Measurements from ENCODE around the gene TBC1D22A.

TBC1D22A gene

DNA sequence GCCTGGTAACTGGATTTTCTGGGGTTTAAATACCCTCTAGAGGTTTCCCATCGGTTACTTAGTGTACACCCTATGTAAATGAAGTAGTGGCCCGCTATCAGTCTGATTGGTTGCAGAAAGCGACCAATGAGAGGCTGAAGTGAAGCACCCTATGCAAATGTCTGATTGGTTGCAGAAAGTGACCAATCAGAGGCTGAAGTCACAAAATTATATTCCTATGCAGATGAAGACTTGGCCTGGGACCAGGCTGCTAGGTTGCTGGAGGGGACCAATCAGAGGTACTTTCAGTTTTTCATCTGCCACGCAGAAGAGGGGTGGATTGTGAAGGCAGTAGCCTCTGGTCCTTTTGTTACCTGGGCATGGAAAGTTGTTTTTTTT is 134.8 kb downstream of the TBC1D22A start:
- Histone ChIP-seq H3K27ac (no peak overlapping the region), H3K9ac (no peak overlapping the region), H3K36me3 (peaks cover 34 to 84% (median 50%) of the 10 kb centered on the region in 11 experiments), H3K4me1 (peaks cover 28 to 53% (median 47%) of the 10 kb centered on the region in 10 experiments), H3K4me3 (no peak overlapping the region), H3K4me2 (peak overlapping the region in 8 of 11 experiments; percentile 4 to 72 (median 59); a peak in 9 of 22 replicates), H4K20me1 (peaks cover 34 to 99% (median 63%) of the 10 kb centered on the region in 11 experiments), H3K9me3 (replicated peaks in 1 of 11) (peaks cover 0 to 4% (median 0%) of the 10 kb centered on the region in 11 experiments; a peak in 2 of 22 replicates), H3K27me3 (no peaks in the 10 kb centered on the region)
- TF ChIP-seq Cebpa-rat (IDR thresholded peaks at IDR 0.05): no peak

DNA sequence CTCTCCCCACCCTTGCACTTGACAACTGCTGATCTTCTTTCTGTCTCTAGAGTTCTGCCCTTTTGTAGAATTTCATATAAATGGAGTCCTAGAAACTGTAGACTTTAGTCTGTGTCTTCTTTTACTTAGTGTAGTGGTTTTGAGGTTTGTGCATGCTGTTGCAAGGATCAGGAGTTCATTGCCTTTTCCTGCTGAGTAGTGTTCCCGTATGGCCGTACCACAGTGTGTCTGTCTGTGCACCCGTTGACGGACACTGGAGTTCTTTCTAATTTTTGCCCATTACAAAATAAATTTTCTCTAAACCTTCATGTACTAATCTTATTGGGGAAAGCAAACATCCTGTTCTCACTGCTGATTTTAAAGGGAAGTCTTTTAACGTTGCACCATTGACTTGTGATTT is 138.1 kb downstream of the TBC1D22A start:
- H3K9me3 ChIP-seq (replicated peaks in 1 of 11): peaks cover 0 to 4% (median 0%) of the 10 kb centered on the region in 11 experiments; a peak in 2 of 22 replicates
- peaks cover 31 to 40% (median 34%) of the 10 kb centered on the region in 10 experiments for H3K4me1 ChIP-seq
- no peaks in the 10 kb centered on the region for H3K27me3 ChIP-seq
- no peak for TF ChIP-seq Cebpa-rat (IDR thresholded peaks at IDR 0.05)
- H4K20me1 ChIP-seq: peaks cover 32 to 96% (median 54%) of the 10 kb centered on the region in 11 experiments
- peaks cover 14 to 68% (median 29%) of the 10 kb centered on the region in 11 experiments; a peak in 21 of 22 replicates for H3K36me3 ChIP-seq
- no peak overlapping the region for H3K9ac ChIP-seq
- no peak overlapping the region for H3K27ac ChIP-seq
- H3K4me3 ChIP-seq: no peak overlapping the region
- no peak overlapping the region for H3K4me2 ChIP-seq

DNA sequence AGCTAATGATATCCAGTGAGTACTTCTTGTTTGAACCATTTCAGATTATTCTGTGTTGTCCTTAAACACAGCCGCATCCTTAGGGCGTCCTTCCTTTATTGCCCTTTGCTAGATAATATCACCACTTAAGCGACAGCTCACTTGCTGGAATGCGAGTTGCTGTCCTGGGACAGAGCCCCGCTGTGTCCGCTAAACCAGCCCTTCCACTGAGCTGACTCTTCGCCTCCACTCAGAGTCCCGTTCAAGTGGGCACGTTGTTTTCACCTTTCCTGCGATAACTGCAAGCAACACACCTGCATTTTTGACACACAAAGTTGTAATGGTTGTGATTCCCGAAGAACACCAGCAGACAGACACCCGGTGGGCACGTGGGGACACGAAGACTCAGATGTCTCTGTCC is 140.0 kb downstream of the TBC1D22A start:
- no peaks in the 10 kb centered on the region for H3K27me3 ChIP-seq
- H3K4me3 ChIP-seq: no peak overlapping the region
- H3K4me2 ChIP-seq: peak overlapping the region; percentile 54 to 93 (median 80); a peak in 18 of 22 replicates
- peaks cover 13 to 21% (median 16%) of the 10 kb centered on the region in 10 experiments for H3K4me1 ChIP-seq
- peaks cover 4 to 83% (median 30%) of the 10 kb centered on the region in 11 experiments; a peak in 21 of 22 replicates for H3K36me3 ChIP-seq
- TF ChIP-seq Cebpa-rat (IDR thresholded peaks at IDR 0.05): no peak
- 0 out of 22 replicates have a peak, but pooled peaks cover 0 to under 1% (median 0%) of the 10 kb centered on the region in 11 experiments for H3K9me3 ChIP-seq (replicated peaks in 1 of 11)
- H4K20me1 ChIP-seq: peaks cover 32 to 96% (median 59%) of the 10 kb centered on the region in 11 experiments; a peak in 21 of 22 replicates
- H3K27ac ChIP-seq: no peak overlapping the region
- H3K9ac ChIP-seq: peak overlapping the region in 1 of 11 experiments; percentile 53; a peak in 1 of 22 replicates

DNA sequence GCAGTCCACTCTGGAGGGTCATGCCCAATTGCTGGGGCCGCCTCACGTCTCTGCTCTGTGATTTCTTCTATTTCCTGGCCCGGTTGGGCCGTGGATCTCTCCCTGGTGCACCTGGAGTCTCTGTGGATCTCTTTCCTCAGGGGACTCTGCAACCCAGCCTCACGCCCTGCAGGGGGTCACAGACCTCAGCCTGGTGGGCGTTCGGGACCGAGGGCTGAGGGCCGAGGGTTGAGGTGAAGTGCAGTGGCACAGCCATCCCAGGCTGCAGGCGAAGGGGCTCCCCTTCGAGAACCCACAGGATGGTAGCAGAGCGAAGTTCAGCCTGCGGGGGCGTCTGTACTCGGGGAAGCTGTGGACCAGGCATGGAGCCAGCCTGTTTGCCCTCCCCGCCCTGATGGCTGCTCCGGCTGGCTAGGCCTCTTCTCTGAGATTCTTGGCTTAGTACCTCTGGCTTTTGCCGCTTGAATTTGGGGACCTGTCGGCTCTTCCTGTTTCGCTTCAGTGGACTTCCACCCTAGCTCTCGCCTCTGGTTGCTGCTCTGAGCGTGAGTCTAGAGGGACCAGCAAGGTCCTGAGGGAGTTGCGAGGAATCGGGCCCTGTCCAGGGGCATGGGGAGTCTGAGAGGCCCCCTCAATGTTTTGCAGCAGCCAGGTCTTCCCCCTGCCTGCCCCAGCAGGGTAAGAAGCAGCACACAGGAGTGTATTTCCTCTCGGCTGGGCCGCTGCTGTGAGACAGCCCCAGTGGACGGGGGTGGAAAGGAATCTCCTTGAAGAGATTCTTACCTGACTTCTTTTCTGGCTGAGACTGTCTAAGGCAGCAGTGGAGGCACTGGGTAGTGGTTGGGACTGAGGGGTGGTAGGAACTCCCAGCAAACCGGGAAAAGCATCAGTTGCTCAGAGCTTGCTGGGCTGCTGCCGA is 140.8 kb downstream of the TBC1D22A start:
- peak overlapping the region; percentile 54 to 93 (median 80) for H3K4me2 ChIP-seq
- peaks cover 11 to 21% (median 16%) of the 10 kb centered on the region in 10 experiments for H3K4me1 ChIP-seq
- peaks cover 32 to 97% (median 62%) of the 10 kb centered on the region in 11 experiments; a peak in 21 of 22 replicates for H4K20me1 ChIP-seq
- no peaks in the 10 kb centered on the region for H3K27me3 ChIP-seq
- no peak overlapping the region for H3K4me3 ChIP-seq
- peak overlapping the region; percentile 14 to 69 (median 53); a peak in 17 of 22 replicates for H3K9ac ChIP-seq
- H3K36me3 ChIP-seq: peaks cover 11 to 83% (median 31%) of the 10 kb centered on the region in 11 experiments; a peak in 18 of 22 replicates
- no peaks in the 10 kb centered on the region for H3K9me3 ChIP-seq (replicated peaks in 1 of 11)
- TF ChIP-seq Cebpa-rat (IDR thresholded peaks at IDR 0.05): no peak
- H3K27ac ChIP-seq: peak overlapping the region in 5 of 11 experiments; percentile 19 to 48 (median 33); a peak in 7 of 22 replicates

DNA sequence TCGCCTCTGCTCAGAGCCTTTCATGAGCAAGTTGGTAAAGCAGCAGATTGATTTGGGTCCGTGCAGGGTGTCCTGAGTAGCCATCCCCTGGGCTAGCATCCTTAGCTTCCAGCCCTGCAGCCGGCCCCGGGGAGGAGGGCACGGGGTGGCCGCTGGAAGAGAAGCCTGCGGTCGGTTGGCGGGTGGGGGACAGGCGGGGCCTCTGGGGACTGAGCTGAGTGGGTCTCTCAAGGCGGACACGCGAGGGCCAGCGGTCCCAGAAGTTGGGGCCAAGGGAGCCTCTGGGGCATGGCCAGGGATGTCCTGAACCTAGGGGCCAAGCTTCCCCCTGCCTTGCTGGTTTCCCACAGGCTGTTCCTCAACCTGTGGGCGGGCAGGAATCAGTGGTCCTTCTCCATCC is 143.0 kb downstream of the TBC1D22A start:
- Histone ChIP-seq H4K20me1 (peaks cover 28 to 97% (median 76%) of the 10 kb centered on the region in 11 experiments), H3K36me3 (peaks cover 7 to 82% (median 23%) of the 10 kb centered on the region in 11 experiments; a peak in 19 of 22 replicates)
- TF ChIP-seq Cebpa-rat (IDR thresholded peaks at IDR 0.05): no peak

DNA sequence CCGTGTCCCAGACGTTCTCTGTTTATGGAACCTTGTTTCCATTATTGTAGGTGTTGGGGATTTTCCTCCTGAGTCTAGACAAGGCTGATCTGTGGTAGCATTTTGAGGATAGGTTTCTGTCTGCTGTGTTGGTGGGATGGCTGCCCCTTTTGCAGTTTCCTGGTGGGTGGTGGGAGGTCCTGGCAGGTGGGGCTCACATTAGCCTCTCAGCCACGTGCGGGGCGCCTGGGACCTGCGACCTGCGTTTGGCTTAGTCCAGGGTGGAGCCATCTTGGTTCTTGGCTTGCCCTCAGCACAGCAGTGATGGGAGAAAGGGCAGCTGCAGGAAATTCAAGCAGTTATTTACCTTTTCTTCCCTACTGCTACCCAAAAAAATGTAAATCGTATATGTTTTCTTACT is 143.4 kb downstream of the TBC1D22A start:
- Histone ChIP-seq H3K27me3 (no peaks in the 10 kb centered on the region), H3K4me3 (no peak overlapping the region), H3K4me1 (peaks cover 11 to 21% (median 16%) of the 10 kb centered on the region in 10 experiments), H3K36me3 (peaks cover 7 to 82% (median 23%) of the 10 kb centered on the region in 11 experiments; a peak in 19 of 22 replicates), H3K9me3 (replicated peaks in 1 of 11) (no peaks in the 10 kb centered on the region), H3K27ac (no peak overlapping the region), H3K9ac (no peak overlapping the region), H4K20me1 (peaks cover 28 to 97% (median 80%) of the 10 kb centered on the region in 11 experiments), H3K4me2 (no peak overlapping the region)
- no peak for TF ChIP-seq Cebpa-rat (IDR thresholded peaks at IDR 0.05)

More for the DNA sequence above, 143.0 kb downstream of the TBC1D22A start:
- H3K4me2 ChIP-seq: no peak overlapping the region
- H3K27me3 ChIP-seq: no peaks in the 10 kb centered on the region
- no peak overlapping the region for H3K4me3 ChIP-seq
- no peak overlapping the region for H3K27ac ChIP-seq
- peaks cover 11 to 21% (median 16%) of the 10 kb centered on the region in 10 experiments for H3K4me1 ChIP-seq
- H3K9ac ChIP-seq: no peak overlapping the region
- H3K9me3 ChIP-seq (replicated peaks in 1 of 11): no peaks in the 10 kb centered on the region

DNA sequence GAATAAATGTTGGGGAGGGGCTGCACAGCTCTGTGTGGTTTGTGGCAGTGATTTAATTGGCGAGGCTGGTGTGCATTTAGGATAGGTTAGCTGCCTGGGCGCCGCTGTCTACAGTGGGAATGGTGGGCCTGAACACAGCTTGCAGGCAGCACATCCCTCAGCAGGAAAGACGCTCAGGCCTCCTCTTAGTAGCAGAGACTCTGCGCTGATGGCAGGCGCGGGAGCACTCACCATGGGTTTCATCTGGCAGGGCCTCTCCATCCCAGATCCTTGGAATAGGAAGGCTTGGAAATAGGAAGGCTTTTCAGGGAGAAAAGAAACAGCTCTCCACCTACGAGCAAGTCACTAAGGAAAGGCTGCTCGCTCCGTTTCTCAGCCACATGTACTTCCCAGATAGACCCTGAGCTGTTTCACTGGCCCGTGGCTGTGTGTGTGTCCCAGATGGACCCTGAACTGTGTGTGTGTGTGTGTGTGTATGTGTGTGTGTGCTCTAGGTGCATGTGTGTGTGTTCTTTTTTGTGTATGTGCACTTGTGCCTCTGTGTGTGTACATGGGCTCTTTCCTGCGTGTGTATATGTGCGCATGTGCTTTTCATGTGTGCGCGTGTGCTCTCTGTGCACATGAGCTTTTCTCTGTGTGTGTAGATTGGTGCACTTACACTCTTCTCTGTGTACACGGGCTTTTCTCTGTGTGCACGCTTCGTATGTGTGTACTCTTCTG is 144.0 kb downstream of the TBC1D22A start:
- Histone ChIP-seq H3K36me3 (peaks cover 7 to 83% (median 26%) of the 10 kb centered on the region in 11 experiments; a peak in 19 of 22 replicates), H3K4me2 (no peak overlapping the region), H4K20me1 (peaks cover 27 to 97% (median 80%) of the 10 kb centered on the region in 11 experiments), H3K4me1 (peaks cover 11 to 21% (median 16%) of the 10 kb centered on the region in 10 experiments), H3K9me3 (replicated peaks in 1 of 11) (no peaks in the 10 kb centered on the region), H3K4me3 (no peak overlapping the region), H3K27me3 (no peaks in the 10 kb centered on the region), H3K9ac (no peak overlapping the region), H3K27ac (no peak overlapping the region)
- no peak for TF ChIP-seq Cebpa-rat (IDR thresholded peaks at IDR 0.05)
